ENCODE measurements around the gene TRIM14.

TRIM14 gene

GRCh38 chr9:98101868-98102273 lies 17.2 kb downstream of the TRIM14 start:
- no peak for TF ChIP-seq CTCF (IDR thresholded peaks at IDR 0.05; ENCODE audit: control insufficient read depth, insufficient read depth, low read depth, low read length, missing control alignments)
- DNase-seq (ENCODE audit: low read depth): no peak
- H3K4me3 ChIP-seq (ENCODE audit: control insufficient read depth, low read depth, low read length): no peak overlapping the region

- no peak for DNase-seq (ENCODE audit: low read depth)
- no peak overlapping the region for H3K4me3 ChIP-seq (ENCODE audit: control insufficient read depth, low read depth, low read length)
- TF ChIP-seq CTCF (IDR thresholded peaks at IDR 0.05; ENCODE audit: control insufficient read depth, insufficient read depth, low read depth, low read length, missing control alignments): no peak
Measured at GRCh38 chr9:98101416-98101815, 17.6 kb downstream of the TRIM14 start.

- no peak for DNase-seq (ENCODE audit: low read depth)
Measured at GRCh38 chr9:98100456-98100855, 18.6 kb downstream of the TRIM14 start.

GRCh38 chr9:98099898-98100297 lies 19.1 kb downstream of the TRIM14 start:
- no peak for DNase-seq (ENCODE audit: low read depth)
- TF ChIP-seq CTCF (IDR thresholded peaks at IDR 0.05; ENCODE audit: control insufficient read depth, insufficient read depth, low read depth, low read length, missing control alignments): no peak
- H3K4me3 ChIP-seq (ENCODE audit: control insufficient read depth, low read depth, low read length): no peak overlapping the region

More at GRCh38 chr9:98100456-98100855, 18.6 kb downstream of the TRIM14 start:
- TF ChIP-seq CTCF (IDR thresholded peaks at IDR 0.05; ENCODE audit: control insufficient read depth, insufficient read depth, low read depth, low read length, missing control alignments): no peak
- H3K4me3 ChIP-seq (ENCODE audit: control insufficient read depth, low read depth, low read length): no peak overlapping the region

GRCh38 chr9:98099346-98099745 lies 19.7 kb downstream of the TRIM14 start:
- no peak for DNase-seq (ENCODE audit: low read depth)
- no peak for TF ChIP-seq CTCF (IDR thresholded peaks at IDR 0.05; ENCODE audit: control insufficient read depth, insufficient read depth, low read depth, low read length, missing control alignments)
- H3K4me3 ChIP-seq (ENCODE audit: control insufficient read depth, low read depth, low read length): no peak overlapping the region

GRCh38 chr9:98097836-98098235 lies 21.2 kb downstream of the TRIM14 start:
- no peak overlapping the region for H3K4me3 ChIP-seq (ENCODE audit: control insufficient read depth, low read depth, low read length)
- no peak for DNase-seq (ENCODE audit: low read depth)
- TF ChIP-seq CTCF (IDR thresholded peaks at IDR 0.05; ENCODE audit: control insufficient read depth, insufficient read depth, low read depth, low read length, missing control alignments): no peak

GRCh38 chr9:98096091-98096490 lies 22.9 kb downstream of the TRIM14 start:
- H3K4me3 ChIP-seq (ENCODE audit: control insufficient read depth, low read depth, low read length): no peak overlapping the region
- no peak for DNase-seq (ENCODE audit: low read depth)
- no peak for TF ChIP-seq CTCF (IDR thresholded peaks at IDR 0.05; ENCODE audit: control insufficient read depth, insufficient read depth, low read depth, low read length, missing control alignments)

Measured in AG09309 (cell line).